Right forelimb (tissue), 1 donor: ENCODE measurements around the gene UNC45B.
"Not testable (repeated sequence)": the region's sequence is repeated elsewhere in the genome, so short reads cannot be mapped to it uniquely, and the experiment has no call there.

Experiments used
- DNase-seq: peaks from one replicate; pipeline ENCODE4 v3.0.0-alpha.2; 2018

The UNC45B gene

GRCh38 chr17:35141681-35142466, 5.7 kb upstream of the UNC45B start, which contains the start of gene NLE1:
NLE1 (minus strand) TSS chr17:35142303; CDS start chr17:35142275, 28 bp downstream.
- DNase-seq, result peak; percentile 90

- no peak for DNase-seq
Observed at GRCh38 chr17:35142467-35142796, 5.2 kb upstream of the UNC45B start.

- DNase-seq, result no peak
Observed at GRCh38 chr17:35144840-35145239, 2.8 kb upstream of the UNC45B start.

- no peak for DNase-seq
Observed at GRCh38 chr17:35146214-35146833, 1.3 kb upstream of the UNC45B start.

- no peak for DNase-seq
Observed at GRCh38 chr17:35148144-35148543, 527 bp downstream of the UNC45B start.

- DNase-seq, result no peak
Observed at GRCh38 chr17:35149941-35150340, 2.3 kb downstream of the UNC45B start.

DNA sequence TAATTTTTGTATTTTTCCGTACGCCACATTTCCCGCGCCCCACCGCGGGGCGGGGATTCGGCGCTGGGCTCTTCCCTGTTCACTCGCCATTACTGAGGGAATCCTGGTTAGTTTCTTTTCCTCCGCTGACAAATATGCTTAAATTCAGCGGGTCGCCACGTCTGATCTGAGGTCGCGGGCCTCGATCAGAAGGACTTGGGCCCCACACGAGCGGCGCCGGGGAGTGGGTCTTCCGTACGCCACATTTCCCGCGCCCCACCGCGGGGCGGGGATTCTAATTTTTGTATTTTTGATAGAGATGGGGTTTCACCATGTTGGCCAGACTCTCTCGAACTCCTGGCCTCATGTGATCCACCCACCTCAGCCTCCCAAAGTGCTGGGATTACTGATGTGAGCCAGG, 3.5 kb downstream of the UNC45B start:
- not testable (repeated sequence) for DNase-seq

GRCh38 chr17:35152421-35153140, 5.0 kb downstream of the UNC45B start:
- DNase-seq, result no peak

DNA sequence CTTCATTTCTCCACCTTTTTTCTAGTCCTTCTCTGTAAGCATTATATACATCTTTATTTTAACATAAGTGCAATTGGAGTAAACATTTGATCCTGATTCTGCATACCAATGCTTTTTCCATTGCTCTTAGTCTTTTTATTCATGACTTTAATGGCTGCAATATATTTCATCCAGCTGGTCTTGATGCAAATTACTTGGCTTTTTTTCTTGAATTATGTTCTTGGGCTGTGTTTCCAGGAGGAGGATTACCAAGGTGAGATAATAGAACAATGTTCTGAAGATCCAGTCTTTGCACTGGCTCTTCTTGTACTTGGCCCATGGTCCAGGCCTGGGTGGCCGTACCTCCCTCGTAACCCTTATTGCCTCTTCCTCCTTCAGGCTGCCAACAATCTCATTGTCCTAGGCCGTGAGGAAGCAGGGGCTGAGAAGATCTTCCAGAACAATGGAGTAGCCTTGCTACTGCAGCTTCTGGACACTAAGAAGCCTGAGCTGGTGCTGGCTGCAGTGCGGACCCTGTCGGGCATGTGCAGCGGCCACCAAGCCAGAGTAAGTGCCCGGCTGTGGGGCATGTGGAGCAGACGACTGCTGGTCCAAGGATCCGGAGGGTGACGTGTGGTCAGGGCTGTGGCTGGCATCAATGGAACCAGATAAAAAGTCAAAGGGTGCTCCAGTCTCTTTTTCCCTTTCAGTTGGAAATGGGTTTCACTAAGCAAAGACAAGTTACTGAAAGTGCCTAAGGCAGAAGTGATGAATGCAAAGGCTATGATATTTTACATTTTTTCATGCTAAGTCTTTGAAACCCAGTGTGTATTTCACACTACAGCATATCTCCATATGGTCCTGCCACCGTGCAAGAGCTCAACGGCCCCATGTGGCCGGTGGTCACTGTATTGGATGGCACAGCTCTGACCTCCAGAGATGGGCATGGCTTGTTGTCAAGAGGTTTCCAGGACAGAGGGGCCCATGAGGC, 6.9 kb downstream of the UNC45B start:
- no peak for DNase-seq

- DNase-seq, result no peak
Observed at GRCh38 chr17:35155246-35155645, 7.6 kb downstream of the UNC45B start.

GRCh38 chr17:35159940-35160339, 12.3 kb downstream of the UNC45B start:
- no peak for DNase-seq

GRCh38 chr17:35160354-35161201, 13.0 kb downstream of the UNC45B start:
- no peak for DNase-seq

GRCh38 chr17:35161281-35161761, 13.7 kb downstream of the UNC45B start:
- DNase-seq, result no peak

- DNase-seq, result no peak
Observed at GRCh38 chr17:35162755-35163154, 15.1 kb downstream of the UNC45B start.

GRCh38 chr17:35163886-35164285, 16.3 kb downstream of the UNC45B start:
- no peak for DNase-seq

- DNase-seq, result no peak
Observed at GRCh38 chr17:35164716-35165115, 17.1 kb downstream of the UNC45B start.

DNA sequence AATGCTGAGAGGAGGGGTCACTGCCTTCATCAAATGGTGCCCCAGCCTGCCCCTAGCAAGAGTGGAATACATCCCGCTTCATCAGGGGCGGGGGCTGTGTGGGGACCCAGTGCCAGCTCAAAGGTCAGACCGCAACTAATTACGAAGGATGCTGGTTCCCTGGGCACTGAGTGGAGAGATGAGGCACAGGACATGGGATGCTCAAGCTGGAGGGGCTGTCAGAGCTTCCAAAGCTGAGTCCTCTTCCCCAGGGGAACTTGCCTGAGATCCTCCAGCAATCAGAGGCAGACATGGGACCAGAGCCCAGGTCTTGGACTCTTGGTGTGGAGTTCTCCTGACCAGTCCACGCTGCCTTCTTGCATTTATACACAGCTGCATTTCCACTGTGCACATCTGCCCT, 18.9 kb downstream of the UNC45B start:
- no peak for DNase-seq

DNA sequence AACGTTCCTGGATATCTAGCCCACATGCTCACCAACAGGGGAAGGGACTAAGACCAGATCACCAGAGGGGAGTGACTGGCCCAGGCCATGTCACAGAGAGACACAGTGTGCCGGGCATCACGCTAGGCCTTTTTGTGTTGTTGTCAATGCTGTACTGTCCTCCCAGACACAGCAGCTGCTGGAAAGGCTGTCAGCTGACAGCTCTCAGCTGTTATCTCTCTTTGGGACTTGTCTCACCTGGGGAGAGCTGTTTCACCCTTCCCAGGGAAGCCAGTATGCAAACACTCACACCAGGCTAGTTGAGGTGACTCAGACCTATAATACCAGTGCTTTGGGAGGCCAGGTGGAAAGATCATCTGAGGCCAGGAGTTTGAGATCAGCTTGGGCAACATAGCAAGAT, 19.4 kb downstream of the UNC45B start:
- no peak for DNase-seq

GRCh38 chr17:35167666-35168065, 20.0 kb downstream of the UNC45B start:
- DNase-seq, result no peak

DNA sequence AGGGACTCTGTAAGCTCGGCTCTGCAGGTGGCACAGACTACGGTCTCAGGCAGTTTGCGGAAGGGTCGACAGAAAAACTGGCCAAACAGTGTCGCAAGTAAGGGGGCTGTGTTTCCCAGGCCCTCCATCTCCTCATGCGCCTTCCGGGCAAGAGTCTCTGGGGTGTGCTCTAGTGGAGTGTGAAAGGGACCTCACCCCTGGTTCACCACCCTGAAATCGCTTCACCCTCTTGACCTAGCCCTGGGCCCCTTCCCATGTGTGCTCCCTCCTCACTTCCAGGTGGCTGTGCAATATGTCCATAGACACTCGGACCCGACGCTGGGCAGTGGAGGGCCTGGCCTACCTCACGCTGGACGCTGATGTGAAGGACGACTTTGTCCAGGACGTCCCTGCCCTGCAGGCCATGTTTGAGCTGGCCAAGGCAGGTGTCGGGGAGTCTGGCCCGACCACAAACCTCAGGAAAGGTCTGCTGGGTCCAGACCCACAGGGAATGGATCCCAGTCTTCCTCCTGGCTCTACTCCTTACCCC, 22.3 kb downstream of the UNC45B start:
- no peak for DNase-seq
